ENCODE data around the gene UBXN7.

- TF ChIP-seq, protein P1, sequence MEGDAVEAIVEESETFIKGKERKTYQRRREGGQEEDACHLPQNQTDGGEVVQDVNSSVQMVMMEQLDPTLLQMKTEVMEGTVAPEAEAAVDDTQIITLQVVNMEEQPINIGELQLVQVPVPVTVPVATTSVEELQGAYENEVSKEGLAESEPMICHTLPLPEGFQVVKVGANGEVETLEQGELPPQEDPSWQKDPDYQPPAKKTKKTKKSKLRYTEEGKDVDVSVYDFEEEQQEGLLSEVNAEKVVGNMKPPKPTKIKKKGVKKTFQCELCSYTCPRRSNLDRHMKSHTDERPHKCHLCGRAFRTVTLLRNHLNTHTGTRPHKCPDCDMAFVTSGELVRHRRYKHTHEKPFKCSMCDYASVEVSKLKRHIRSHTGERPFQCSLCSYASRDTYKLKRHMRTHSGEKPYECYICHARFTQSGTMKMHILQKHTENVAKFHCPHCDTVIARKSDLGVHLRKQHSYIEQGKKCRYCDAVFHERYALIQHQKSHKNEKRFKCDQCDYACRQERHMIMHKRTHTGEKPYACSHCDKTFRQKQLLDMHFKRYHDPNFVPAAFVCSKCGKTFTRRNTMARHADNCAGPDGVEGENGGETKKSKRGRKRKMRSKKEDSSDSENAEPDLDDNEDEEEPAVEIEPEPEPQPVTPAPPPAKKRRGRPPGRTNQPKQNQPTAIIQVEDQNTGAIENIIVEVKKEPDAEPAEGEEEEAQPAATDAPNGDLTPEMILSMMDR (conservative IDR thresholded peaks at IDR 0.05 in 1 of 2, IDR thresholded peaks at IDR 0.05 in 1 of 2; ENCODE audit: low read depth in 1 of 2, low read length in 2 of 2), result no peak
- no peak for TF ChIP-seq EZH2 (IDR thresholded peaks at IDR 0.05; ENCODE audit: low read length, missing control alignments)
Observed at GRCh38 chr3:196339044-196339443, 93.2 kb downstream of the UBXN7 start.
